Measurements from ENCODE around the gene SCRN1. TPM values are rescaled to one million over a fixed set of nuclear protein-coding genes. Genes with fewer than 3 reads are reported as not detected.

Gene SCRN1
- total RNA-seq, 1 experiment from 2014 or later, result 37.9 TPM

DNA sequence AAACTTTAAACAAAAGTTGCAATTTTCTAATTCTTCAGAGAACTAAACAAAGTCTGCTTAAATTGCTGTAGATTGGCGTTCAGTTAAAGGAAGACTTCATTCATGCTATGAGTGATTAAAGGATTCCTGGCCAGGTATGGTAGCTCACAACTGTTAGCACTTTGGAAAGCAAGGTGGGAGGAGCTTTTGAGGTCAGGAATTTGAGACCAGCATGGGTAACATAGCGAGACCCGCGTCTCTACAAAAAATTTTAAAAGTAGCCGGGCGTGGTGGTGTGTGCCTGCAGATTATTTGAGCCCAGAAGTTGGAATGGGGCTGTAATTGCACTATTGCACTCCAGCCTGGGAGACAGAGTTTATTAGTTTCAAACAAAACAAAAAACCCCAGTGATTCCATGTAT, 13.5 kb upstream of the SCRN1 start:
- H3K27ac ChIP-seq (ENCODE audit: low read length), result no peak overlapping the region
- H2AFZ ChIP-seq (ENCODE audit: low read length), result no peak overlapping the region
- no peak for TF ChIP-seq CTCF (conservative IDR thresholded peaks at IDR 0.05; ENCODE audit: low read depth, low read length)
- no peak for TF ChIP-seq EZH2 (IDR thresholded peaks at IDR 0.05; ENCODE audit: low read length, unreplicated experiment)
- TF ChIP-seq EZH2phosphoT487 (IDR thresholded peaks at IDR 0.05; ENCODE audit: borderline replicate concordance, low read length), result no peak
- no peaks in the 10 kb centered on the region for H3K36me3 ChIP-seq (ENCODE audit: low read depth, low read length)
- BruUV-seq (replicated peaks), result no TSS peak
- no peaks in the 10 kb centered on the region for H3K9me2 ChIP-seq (replicated peaks; ENCODE audit: low read length)
- H3K4me3 ChIP-seq (ENCODE audit: low read length), result no peak overlapping the region
- H3F3A ChIP-seq (ENCODE audit: low read length, unreplicated experiment), result no peaks in the 10 kb centered on the region
- H3K9me3 ChIP-seq (ENCODE audit: low read length), result no peaks in the 10 kb centered on the region
- no peaks in the 10 kb centered on the region for H3K27me3 ChIP-seq (ENCODE audit: low read length)
- H3K9ac ChIP-seq (ENCODE audit: low read length), result no peak overlapping the region
- no peaks in the 10 kb centered on the region for H3K4me1 ChIP-seq (ENCODE audit: insufficient read depth, low read length)
- ChIA-PET CTCF (interaction anchor here (1.1 kb wide), 1 partner anchor 24 kb away, joined by 3 read pairs; the partner anchor contains the start of gene FKBP14), POLR2A (ENCODE audit: unreplicated experiment) (no interaction called here)
- H3K4me2 ChIP-seq (ENCODE audit: low read length), result no peak overlapping the region
- ATAC-seq (no peak), DNase-seq (no peak)
- no peaks in the 10 kb centered on the region for H4K20me1 ChIP-seq (ENCODE audit: low read length)
- intact Hi-C loops (cut with micrococcal nuclease), result no loop called here
- H3K79me2 ChIP-seq (ENCODE audit: low read length), result no peaks in the 10 kb centered on the region

- DNase-seq, result no peak
- intact Hi-C loops (cut with micrococcal nuclease), result no loop called here
- Histone ChIP-seq H3K27ac (ENCODE audit: low read length) (no peak overlapping the region), H3K27me3 (ENCODE audit: low read length) (no peaks in the 10 kb centered on the region), H3K4me2 (ENCODE audit: low read length) (no peak overlapping the region), H3K79me2 (ENCODE audit: low read length) (no peaks in the 10 kb centered on the region), H3F3A (ENCODE audit: low read length, unreplicated experiment) (no peaks in the 10 kb centered on the region), H3K9ac (ENCODE audit: low read length) (no peak overlapping the region), H3K9me2 (replicated peaks; ENCODE audit: low read length) (no peaks in the 10 kb centered on the region), H3K36me3 (ENCODE audit: low read depth, low read length) (no peaks in the 10 kb centered on the region), H3K4me1 (ENCODE audit: insufficient read depth, low read length) (no peaks in the 10 kb centered on the region), H4K20me1 (ENCODE audit: low read length) (no peaks in the 10 kb centered on the region), H3K4me3 (ENCODE audit: low read length) (no peak overlapping the region), H2AFZ (ENCODE audit: low read length) (no peak overlapping the region), H3K9me3 (ENCODE audit: low read length) (no peaks in the 10 kb centered on the region)
- ATAC-seq, result no peak; the same call in 1 of the 2 replicates
- CTCF ChIA-PET, result interaction anchor here (1.1 kb wide), 1 partner anchor 25 kb away, joined by 3 read pairs; the partner anchor contains the start of gene FKBP14
- POLR2A ChIA-PET (ENCODE audit: unreplicated experiment), result no interaction called here
- TF ChIP-seq EZH2phosphoT487 (IDR thresholded peaks at IDR 0.05; ENCODE audit: borderline replicate concordance, low read length) (no peak), CTCF (conservative IDR thresholded peaks at IDR 0.05; ENCODE audit: low read depth, low read length) (no peak), EZH2 (IDR thresholded peaks at IDR 0.05; ENCODE audit: low read length, unreplicated experiment) (no peak)
- no TSS peak for BruUV-seq (replicated peaks)
Measured at GRCh38 chr7:30001998-30002397, 12.4 kb upstream of the SCRN1 start.

DNA sequence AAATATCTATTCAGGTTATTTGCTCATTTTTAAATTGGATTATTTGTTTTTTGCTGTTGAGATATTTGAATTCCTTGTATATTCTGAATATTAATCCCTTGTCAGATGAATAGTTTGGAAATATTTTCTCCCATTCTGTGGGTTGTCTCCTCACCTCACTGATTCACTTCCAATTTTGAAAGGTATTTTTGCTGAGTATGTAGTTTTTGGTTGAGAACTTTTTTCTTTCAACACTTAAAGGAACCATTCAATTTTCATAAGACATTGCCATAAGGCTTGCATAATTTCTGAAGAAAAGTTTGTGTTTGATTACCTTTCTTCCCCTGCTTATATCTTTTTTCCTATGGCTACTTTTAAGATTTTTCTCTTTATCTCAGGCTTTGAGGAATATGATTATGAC, 8.9 kb upstream of the SCRN1 start:
- H3K36me3 ChIP-seq (ENCODE audit: low read depth, low read length), result no peaks in the 10 kb centered on the region
- ATAC-seq (no peak), DNase-seq (no peak)
- intact Hi-C loops (cut with micrococcal nuclease), result no loop called here
- no peaks in the 10 kb centered on the region for H3K27me3 ChIP-seq (ENCODE audit: low read length)
- no peak overlapping the region for H3K4me2 ChIP-seq (ENCODE audit: low read length)
- no peaks in the 10 kb centered on the region for H3K9me2 ChIP-seq (replicated peaks; ENCODE audit: low read length)
- H4K20me1 ChIP-seq (ENCODE audit: low read length), result no peaks in the 10 kb centered on the region
- H3F3A ChIP-seq (ENCODE audit: low read length, unreplicated experiment), result peaks cover 4% of the 10 kb centered on the region
- TF ChIP-seq EZH2 (IDR thresholded peaks at IDR 0.05; ENCODE audit: low read length, unreplicated experiment) (no peak), EZH2phosphoT487 (IDR thresholded peaks at IDR 0.05; ENCODE audit: borderline replicate concordance, low read length) (no peak), CTCF (conservative IDR thresholded peaks at IDR 0.05; ENCODE audit: low read depth, low read length) (no peak)
- BruUV-seq (replicated peaks), result no TSS peak
- H3K9me3 ChIP-seq (ENCODE audit: low read length), result no peaks in the 10 kb centered on the region
- no peaks in the 10 kb centered on the region for H3K79me2 ChIP-seq (ENCODE audit: low read length)
- ChIA-PET CTCF (no interaction called here), POLR2A (ENCODE audit: unreplicated experiment) (no interaction called here)
- no peak overlapping the region for H3K9ac ChIP-seq (ENCODE audit: low read length)
- no peak overlapping the region for H3K4me3 ChIP-seq (ENCODE audit: low read length)
- H3K27ac ChIP-seq (ENCODE audit: low read length), result no peak overlapping the region
- peaks cover 10% of the 10 kb centered on the region for H3K4me1 ChIP-seq (ENCODE audit: insufficient read depth, low read length)
- no peak overlapping the region for H2AFZ ChIP-seq (ENCODE audit: low read length)
